NK-92 (cell line): Measurements from ENCODE around the gene H1-8.

ENCODE experiments used
- DNase-seq: peaks from one replicate; lab custom pipeline; 2025; ENCODE audit not compliant: unreplicated experiment; lab: John Stamatoyannopoulos, UW

The H1-8 gene

DNA sequence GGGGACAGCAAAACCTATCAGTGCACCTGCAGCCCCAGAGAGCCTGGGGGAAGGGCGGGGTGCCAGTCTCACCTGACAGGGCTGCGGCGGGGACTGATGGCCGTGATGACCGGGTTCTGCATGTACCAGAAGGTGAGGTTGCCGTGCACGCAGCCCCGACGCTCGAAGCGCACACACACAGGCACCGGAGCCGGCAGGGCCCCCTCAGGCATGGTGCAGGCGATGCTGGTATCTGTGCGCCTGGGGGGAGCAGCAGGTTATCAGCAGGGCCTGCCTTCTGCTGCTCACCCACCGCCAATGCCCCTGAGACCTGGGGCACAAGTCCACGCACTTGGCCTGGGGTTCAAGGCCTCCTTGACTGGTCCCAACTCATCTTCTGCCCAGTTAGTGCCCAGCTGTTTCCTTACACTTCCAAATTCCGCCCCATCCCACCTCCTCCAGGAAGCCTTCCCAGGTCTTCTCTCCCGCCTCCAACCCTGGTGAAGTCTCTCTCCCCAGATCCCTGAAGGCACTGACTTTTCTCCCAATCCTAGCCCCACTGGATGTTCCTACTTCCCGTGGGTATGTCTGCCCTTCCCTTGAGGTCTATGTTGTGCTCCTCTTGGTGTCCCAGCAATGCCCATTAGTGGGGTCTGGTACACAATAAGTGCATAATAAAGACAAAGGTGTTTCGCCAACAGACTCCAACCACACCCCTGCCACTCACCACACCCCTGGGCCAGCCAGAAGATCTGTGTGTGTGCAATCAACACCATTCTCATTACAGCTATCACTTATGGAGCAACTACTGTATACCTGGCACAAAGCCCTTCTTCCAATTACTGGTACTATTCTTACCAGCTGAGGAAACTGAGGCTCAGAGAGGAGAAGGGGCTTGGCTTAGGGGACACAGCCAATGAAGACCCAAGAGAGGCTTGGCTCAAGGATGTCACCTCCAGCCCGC lies 28.9 kb downstream of the H1-8 start:
- DNase-seq = no peak

DNA sequence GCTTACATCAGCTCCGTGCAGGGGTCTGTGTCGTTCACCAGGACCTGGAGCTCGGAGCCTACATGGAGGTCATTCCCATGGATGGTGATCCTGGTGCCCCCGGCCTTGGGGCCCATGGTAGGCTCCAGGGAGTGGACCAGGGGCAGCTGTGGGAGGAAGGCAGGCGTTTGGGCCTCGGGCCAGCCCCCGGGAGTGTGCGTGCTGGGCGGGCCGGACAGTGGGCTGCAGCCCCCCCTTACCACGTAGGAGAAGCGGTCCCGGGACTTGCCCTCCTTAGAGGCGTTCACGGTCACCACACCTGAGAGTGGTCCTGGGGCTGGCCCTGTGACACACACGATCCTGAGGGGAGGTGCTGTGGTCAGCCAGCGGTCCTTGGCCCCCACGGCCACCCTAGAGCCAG lies 29.6 kb downstream of the H1-8 start:
- no peak for DNase-seq

DNA sequence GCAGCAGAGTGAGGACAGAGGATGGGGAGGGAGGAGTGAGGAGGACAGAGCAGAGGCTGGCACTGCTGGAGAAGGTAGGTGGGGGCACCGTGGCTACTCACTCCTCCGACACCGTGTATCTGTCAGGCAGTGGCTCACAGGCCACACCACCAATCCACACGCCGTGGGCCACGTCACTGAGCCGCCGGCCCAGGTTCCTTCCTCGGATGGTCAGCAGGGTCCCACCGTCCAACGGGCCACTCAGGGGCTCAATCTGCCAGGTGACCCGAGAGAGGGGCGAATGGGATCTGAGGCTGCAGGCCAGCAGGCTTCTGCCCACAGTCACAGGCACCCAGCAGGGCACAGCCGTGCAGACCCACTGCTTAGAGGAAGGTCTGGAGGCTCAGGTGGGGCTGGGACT lies 30.5 kb downstream of the H1-8 start:
- DNase-seq = no peak

DNA sequence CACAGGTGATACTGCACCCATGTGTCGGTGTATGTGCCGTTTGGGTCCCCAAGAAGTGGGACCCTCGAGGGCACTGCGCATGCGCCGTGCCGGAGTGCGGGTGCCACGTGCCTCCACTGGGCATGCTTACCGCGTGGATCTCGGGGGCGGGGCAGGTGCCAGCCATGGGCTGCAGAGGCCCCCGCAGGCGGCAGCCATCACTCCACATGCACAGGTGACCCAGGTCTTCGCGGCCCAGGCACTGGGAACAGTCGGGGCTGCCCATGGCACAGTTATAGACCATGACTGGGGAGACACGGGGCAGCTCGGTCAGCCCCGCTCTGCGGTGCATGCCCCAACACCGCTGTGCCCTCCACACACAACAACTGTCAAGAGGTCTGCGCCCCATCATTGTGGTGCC lies 31.2 kb downstream of the H1-8 start:
- no peak for DNase-seq

DNA sequence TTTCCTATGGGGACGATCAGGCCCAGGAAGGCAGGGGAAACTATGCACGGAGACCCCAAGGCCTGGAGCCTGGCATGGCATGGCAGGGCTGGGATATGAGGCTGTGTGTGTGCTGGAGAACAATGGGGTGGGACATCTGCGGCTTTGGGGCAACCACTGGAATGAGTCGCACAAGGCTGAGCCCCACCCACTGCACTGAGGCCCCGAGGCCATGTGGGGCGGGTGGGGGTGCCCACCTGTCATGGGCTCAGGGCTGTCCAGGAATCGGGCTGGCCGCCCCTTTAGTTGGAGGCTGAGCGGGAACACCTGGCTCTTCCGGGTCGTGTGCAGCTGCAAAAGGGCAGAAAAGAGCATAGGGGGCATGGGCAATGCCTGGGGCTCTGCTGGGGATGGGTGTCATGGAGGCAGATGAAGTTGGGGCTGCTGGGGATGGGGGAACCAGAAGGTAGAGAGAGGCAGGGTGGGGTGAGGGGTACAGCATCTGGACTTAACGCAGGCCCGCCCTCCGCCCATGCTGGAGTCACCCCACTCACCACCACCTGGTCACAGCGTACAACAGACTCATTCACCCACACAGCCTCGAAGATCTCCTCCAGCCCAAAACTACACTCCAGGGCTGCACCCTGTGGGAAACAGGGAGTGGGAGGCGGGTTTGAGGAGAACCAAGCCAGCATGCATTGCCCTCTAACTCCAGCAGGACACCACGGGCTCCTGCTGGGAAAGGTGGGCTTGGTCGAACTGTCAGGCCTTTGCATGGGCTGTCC lies 32.4 kb downstream of the H1-8 start:
- no peak for DNase-seq

DNA sequence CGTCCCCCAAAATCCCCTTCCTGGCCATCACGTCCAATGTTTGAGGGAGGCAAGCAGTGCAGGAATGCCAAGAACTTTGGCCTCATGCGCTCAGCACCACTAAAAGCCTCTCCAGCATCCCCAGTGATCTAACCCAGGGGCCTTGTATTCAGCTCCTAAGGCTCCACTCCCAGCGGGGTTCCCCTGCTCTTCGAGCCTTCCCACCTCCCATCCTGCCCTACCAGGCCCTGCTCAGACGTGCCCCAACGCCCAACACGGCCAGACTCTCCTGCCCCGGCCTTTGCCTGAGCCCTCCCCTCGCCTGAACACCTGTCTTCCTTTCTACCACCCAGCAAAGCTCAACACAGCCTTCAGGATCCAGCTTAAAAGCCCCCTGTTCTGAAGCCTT lies 33.0 kb downstream of the H1-8 start:
- DNase-seq = no peak

DNA sequence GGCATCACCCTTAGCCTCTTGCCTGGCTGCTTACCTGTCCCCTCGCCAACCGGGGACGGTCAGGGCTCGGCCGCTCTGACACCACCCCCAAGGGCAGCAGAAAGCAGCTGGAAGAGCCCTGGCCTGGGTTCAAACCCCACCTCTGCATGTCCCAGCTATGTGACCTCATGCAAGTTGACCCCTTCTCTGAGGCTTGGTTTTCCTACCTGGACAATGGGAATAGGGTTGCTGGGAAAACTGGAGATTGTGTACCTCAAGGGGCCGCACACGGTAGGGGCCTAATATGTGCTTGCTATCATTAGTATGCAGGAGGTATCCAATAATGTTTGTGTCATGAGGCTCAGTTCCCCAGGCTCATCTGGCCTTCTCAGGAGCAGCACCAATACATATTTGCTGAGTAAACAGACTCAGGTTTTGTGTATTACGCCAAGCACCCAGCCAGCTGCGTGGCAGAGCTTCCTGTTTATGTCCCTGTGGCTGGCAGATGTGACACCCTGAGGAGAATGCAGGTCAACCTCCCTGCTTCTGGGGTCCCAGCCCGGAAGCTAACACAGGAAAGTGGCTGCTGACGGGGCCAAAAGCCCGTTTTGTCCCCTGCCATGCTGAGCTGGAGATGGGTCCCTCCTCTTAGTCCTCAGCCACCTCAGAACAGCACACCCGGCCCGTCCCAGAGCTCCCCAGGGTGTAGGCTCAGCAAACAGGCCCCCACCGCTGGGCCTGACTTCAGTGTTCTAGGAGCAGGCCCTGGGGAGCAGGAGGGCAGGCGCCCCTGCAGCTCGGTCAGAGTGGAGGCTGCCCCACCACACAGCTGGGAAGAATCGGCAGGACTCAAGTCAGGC lies 33.8 kb downstream of the H1-8 start:
- no peak for DNase-seq

DNA sequence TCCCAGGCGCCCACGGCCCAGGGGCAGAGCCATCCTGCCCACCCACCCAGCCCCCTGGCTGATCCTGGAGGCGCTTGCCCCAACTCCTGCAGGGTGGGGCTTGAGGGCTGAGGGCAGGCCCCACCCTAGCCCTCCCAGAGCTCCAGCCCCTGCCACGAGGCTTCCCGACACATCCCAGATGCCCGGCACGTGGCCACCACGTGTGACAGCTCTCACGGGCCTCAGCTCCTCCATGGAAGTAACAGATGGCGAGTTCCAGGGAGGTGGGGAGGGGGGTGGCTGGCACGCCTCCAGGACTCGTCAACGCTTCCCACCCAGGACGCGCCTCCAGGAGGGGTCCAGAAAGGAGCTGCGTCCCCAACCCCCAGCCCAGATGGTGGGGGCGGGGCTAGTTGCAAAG lies 34.4 kb downstream of the H1-8 start:
- no peak for DNase-seq

DNA sequence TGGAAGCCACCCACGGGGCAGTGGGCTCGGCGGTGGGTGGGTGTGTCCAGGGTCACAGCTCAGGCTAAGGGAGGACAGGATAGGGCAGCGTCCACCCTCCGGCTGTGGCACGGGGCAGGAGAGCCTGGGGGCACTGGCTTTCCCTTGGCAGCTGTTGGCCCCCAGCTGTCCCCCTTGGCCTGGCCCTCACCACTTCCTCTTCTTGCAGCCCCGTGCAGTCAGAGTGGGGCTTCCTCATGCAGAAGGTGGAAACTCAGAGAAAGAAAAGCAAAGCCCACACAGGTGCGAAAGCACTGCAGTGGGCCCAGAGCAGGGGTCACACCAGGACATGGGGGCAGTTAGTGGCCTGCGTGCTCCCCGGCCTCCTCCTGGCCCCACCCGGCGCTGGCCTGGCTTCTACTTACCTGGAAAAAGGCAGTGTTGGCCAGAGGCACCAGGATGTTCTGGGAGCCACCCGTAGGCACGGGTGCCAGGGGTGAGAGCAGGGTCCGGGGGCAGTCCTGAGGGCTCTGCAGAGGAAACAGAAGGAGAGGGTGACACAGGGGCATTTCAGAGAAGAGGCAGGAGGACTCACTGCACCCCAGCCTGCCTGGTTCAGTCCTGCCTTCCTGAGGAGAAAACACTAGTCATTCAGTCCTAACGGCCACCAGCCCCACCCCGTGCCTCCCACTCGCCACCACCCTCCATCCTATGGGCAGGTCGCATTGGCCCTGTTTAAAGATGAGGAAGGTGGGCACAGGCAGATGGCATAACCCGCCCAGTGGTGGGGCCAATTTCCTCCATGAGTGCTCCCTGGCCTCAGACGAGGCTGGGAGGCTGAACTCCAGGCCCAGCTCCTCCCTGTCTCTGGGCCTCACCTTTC lies 35.2 kb downstream of the H1-8 start:
- no peak for DNase-seq

DNA sequence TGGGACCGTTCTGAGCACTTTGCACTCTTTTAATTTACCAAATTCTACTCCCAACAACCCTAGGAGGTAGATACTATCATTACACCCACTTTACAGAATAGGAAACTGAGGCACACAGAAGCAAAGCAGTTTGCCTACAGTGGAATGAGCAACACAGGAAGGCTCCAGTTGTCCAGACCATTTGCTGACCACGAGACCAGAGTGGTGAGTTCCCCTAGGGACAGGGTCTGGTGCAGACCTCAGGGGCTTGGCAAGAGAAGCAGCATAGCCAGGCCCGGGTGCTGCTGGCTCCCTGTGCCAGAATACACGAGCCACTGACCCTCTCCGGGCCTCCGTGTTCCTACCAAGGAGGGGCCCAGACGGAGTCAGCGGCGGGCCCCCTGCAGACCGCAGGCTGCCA lies 37.0 kb downstream of the H1-8 start:
- DNase-seq = no peak

DNA sequence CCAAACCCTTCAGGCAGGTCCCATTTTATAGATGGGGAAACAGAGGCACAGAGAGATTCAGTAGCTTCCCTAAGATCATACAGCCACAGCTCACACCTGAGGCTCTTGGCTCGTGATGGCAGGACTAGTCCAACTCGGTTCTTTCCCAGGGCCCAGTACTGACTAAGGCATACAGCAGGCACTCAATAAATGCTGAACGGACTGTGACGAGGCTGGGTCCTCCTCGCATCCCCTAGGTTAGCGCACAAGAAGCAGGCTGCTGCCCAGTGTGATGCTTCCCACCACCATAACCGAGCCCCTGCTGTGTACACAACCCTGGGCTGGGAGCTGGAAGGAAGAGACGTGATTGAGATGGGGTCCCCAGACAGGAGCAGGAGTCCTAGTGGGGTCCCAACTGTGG lies 38.6 kb downstream of the H1-8 start:
- DNase-seq = no peak

DNA sequence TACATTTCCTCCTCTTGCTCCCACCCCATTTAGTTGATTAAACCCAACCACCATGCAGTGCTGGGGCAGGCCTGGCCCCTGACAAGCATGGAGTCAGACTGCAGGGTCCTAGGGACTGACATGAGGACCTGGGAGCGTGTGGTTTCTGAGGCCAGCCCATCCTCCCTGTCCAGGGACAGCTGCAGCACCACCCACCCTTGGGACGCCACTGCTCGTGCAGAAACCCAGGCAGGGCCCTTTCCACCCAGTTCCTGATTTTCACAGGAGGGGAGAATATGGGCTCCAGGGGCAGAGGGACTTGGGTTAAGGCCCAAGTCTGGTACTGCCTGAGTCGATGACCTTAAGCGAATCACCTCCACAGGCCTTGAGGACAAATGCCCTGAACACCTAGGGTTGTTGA lies 39.8 kb downstream of the H1-8 start:
- DNase-seq = no peak

DNA sequence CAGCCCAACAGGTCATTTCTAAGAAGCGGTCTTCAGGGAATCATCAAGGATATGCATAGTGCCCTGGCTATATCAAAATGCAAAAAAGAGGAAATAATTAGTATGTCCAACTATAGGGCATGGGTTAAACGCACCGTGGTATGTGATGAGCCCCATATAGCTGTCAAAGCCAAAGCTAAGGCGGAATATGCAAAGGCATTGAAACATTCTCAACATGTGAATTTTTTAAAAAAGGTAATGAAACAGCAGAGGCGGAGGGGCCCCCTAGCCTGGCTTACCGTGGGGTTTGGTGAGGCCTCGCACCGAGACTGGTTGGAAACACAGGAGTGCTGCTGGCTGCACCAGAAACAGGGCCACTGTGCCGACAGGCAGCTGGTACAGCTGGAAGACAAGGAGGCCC lies 40.3 kb downstream of the H1-8 start:
- no peak for DNase-seq

DNA sequence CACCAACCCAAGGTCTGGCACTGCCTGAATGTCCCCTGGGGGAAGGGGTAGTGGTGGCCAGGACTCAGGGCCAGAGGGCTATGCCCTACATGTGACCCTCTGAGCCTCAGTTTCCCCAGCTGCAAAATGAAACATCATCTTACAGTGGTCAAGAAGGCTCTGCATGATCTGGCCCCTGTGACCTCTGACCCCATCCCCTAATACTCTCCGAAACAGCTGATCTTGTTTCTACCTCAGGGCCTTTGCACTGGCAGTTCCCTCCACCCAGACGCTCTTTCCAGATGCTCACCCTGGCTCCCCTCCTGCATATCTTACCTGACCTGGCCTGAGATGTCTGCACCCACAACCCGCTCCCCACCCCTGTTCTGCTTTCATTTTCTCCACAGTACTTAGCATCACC lies 41.7 kb downstream of the H1-8 start:
- DNase-seq = no peak

DNA sequence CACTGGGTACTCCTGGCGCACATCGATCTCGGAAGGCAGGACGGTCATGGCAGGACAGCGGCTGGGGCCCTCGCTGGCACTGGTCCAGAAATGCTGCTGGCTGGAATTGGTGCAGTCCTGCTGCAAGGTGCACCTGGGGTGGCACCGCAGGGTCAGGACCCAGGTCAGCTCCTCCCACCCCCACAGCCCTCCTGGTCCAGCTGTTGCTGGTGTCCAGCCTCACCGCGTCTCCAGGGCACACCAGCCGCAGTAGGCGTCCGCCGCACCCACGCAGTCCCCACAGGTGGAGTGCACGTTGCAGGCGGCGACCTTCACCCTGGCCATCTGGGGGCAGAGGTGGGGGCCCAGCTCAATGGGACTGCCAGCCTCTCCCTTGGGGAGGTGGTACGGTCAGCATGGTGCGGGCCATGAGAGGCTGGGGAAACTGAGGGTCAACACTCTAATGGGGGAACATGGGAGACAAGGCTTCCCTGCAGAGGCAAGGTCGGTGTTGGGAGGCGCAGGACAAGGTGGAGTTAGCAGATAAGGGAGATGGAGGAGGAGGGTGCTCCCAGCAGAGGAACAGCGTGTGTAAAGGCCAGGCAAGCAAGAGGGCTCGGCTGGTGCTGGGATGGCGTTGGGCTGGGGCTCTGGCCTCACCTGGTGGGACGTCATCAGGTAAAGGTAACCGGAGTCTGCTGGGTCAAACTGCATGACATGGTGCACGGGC lies 43.1 kb downstream of the H1-8 start:
- DNase-seq = no peak

DNA sequence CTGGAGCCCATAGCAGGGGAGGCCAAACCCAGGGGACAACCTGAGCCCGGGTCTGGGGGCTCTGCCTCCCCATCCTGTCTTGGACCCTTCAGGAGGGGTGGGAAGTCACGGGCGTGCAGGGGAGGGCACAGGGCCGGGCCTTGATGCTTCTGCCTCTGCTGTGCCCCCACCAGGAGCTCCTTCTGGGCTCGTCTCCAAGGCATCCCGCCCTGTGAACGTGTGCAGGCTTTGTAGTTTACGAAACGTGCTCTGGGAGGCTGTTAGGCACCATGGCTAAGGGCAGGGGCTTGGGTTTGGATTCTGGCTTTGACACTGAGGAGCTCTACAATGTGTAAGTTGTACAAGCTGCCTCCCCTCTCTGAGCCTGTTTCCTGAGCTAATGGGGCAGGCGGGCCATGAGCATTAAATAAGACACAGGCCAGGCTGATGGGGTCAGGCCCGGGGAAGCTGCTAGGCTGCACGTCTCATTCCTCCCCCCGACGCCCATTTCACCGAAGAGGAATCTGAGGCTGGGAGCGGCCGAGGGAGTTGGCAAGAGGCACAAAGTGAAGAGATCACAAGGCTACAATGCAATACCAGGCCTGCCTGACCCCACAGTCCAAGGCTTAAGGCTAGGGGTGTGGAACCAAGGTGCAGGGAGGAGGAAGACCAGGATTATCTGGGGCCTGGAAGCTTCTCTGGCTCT lies 43.9 kb downstream of the H1-8 start:
- no peak for DNase-seq

DNA sequence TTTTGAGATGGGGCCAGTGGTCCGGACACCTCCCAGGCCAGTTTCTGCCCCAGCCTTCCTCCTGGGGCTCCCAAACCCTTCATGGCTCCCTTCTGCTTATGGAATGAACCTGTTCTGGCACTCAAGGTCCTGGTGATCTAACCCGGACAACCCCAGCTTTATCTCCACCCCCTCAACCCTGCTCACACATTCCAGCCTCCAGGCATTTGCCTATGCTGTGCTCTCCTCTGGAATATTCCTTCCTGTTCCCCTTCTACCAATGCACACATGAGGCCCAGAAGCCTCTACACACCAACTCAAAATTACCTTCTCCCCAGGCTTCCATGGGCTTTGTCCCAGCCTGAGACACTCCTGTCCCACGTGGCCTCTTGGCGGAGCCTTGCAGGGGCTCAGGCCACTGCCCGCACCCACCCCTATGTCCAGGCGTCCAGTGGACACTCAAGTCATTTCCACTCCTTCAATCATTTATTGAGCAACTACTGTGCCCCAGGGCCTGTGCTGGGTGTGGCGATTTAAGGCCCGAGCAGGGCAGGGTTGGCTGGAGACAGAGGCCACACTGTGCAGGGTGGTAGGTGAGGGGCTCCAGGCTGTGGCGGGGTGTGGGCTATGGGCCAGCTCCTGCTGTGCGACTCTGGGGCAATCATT lies 44.7 kb downstream of the H1-8 start:
- no peak for DNase-seq

DNA sequence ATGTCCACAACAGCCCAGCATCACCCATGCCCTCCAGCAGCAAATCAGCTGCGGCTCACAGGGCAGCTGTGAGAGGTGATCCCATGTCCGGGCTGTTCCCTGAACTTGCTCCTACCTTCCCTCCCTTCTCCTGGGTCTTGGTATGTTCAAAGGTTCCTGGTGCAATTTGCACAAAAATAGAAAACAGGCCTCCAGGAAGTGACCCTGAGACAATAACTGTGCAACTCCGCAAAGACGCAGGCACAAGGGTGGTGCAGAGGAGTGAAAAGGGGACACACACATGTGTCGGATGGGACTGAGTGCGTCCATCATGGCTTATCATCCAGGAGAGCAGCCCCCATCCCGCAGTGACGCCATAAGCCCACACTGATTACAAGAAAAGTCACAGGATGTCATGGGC lies 47.2 kb downstream of the H1-8 start:
- no peak for DNase-seq

DNA sequence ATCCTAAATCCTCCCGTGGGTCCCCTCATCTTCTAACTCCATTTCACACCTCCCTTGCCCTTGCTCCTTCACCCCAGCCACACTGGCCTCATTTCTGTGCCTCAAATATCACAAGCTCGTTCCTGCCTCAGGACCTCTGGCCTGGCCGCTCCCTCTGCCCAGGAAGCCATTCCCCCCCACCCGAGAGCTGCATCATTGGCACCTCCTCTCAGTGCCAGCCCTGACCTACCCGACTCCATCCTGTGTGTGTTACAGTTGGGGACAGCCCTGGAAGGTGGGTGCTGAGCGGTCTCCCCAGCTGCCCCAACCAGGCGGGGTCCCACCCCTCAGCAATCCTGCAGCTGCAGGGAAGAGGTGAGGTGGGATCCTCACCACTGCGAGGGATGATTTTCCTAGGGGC lies 49.0 kb downstream of the H1-8 start:
- no peak for DNase-seq
